Endothelial cell of umbilical vein (primary cell): ENCODE results near the gene MED4.

Source experiments
- EZH2 ChIP-seq: IDR thresholded peaks from 2 replicates; pipeline ENCODE4 v1.6.1; 2012; ENCODE audit warnings: borderline replicate concordance, low read depth, mild to moderate bottlenecking, moderate library complexity, low read length, inconsistent platforms; ENCODE audit not compliant: severe bottlenecking
- GATA2 ChIP-seq: IDR thresholded peaks from 2 replicates; pipeline ENCODE4 v1.7.0; 2011; ENCODE audit warnings: low read depth, mild to moderate bottlenecking, moderate library complexity, mixed read lengths, low read length; ENCODE audit not compliant: insufficient read length, insufficient read depth
- JUN ChIP-seq: IDR thresholded peaks from 2 replicates; pipeline ENCODE4 v1.6.1; 2011; ENCODE audit warnings: borderline replicate concordance, low read depth; ENCODE audit not compliant: insufficient read length, insufficient read depth
- MAX ChIP-seq: IDR thresholded peaks from 2 replicates; pipeline ENCODE4 v1.6.1; 2011; ENCODE audit not compliant: insufficient read depth, insufficient read length
- MYC ChIP-seq: IDR thresholded peaks from one replicate; pipeline ENCODE4 v1.6.1; 2011; ENCODE audit warnings: mild to moderate bottlenecking, low read depth, low read length
- POLR2A ChIP-seq: IDR thresholded peaks from 2 replicates; pipeline ENCODE4 v1.6.1; 2012; ENCODE audit warnings: low read depth, mild to moderate bottlenecking, control low read depth, low read length
- POLR2AphosphoS5 ChIP-seq: IDR thresholded peaks from 2 replicates; pipeline ENCODE4 v1.6.1; 2012; ENCODE audit warnings: low read depth, mild to moderate bottlenecking, control low read depth, low read length, moderate library complexity; ENCODE audit not compliant: insufficient read depth
- TF ChIP-seq, protein P1 (sequence below), 2 donors: IDR thresholded peaks; 1 replicate in 1 of 2; 2 replicates in 1 of 2; pipeline ENCODE4 v1.5.1; 2011; ENCODE audit warnings: low read length in 2 of 2, mild to moderate bottlenecking in 2 of 2, moderate library complexity in 2 of 2, control low read depth in 1 of 2, inconsistent platforms in 1 of 2, low read depth in 1 of 2; ENCODE audit not compliant: insufficient read depth in 1 of 2; ENCODE audit errors: extremely low read depth in 1 of 2

- peak; percentile 17 for TF ChIP-seq POLR2AphosphoS5
- TF ChIP-seq, protein P1, sequence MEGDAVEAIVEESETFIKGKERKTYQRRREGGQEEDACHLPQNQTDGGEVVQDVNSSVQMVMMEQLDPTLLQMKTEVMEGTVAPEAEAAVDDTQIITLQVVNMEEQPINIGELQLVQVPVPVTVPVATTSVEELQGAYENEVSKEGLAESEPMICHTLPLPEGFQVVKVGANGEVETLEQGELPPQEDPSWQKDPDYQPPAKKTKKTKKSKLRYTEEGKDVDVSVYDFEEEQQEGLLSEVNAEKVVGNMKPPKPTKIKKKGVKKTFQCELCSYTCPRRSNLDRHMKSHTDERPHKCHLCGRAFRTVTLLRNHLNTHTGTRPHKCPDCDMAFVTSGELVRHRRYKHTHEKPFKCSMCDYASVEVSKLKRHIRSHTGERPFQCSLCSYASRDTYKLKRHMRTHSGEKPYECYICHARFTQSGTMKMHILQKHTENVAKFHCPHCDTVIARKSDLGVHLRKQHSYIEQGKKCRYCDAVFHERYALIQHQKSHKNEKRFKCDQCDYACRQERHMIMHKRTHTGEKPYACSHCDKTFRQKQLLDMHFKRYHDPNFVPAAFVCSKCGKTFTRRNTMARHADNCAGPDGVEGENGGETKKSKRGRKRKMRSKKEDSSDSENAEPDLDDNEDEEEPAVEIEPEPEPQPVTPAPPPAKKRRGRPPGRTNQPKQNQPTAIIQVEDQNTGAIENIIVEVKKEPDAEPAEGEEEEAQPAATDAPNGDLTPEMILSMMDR (IDR thresholded peaks at IDR 0.05; ENCODE audit: extremely low read depth in 1 of 2, insufficient read depth in 1 of 2, low read depth in 1 of 2, low read length in 2 of 2): no peak
- TF ChIP-seq EZH2: no peak
- TF ChIP-seq MAX: no peak
- TF ChIP-seq POLR2A: peak; percentile 26
- no peak for TF ChIP-seq JUN
- peak; percentile 50 for TF ChIP-seq GATA2
- TF ChIP-seq MYC: no peak
Measured at GRCh38 chr13:48142436-48142835, 47.5 kb upstream of the MED4 start.
